PC-9 (cell line): Measurements from ENCODE around the gene HDX. TPM values are rescaled to one million over a fixed set of nuclear protein-coding genes. Genes with fewer than 3 reads are reported as not detected.

Experiments used
- BruUV-seq: library from RNA; stranded (reverse); fragments of 400-500 nt; replicated peaks from 2 replicates; lab custom pipeline; 2021; lab: Mats Ljungman, UMichigan
- CTCF ChIA-PET: fragments of 300-600 bp; sonication (Branson Sonifier 250); formaldehyde crosslinking; loops from one replicate; lab custom pipeline; 2022; ENCODE audit warnings: antibody characterized with exemption; lab: Charles Lee
- POLR2A ChIA-PET: fragments of 300-600 bp; sonication (Branson Sonifier 250); formaldehyde crosslinking; loops from one replicate; lab custom pipeline; 2022; ENCODE audit warnings: antibody characterized with exemption; ENCODE audit not compliant: unreplicated experiment; lab: Charles Lee
- DNase-seq, 2 experiments: peaks; one replicate each; pipeline versions ENCODE4 v3.0.0 to v3.0.0-alpha.2; 2015 to 2022; ENCODE audit warnings: mixed read lengths in 1 of 2
- H2AFZ ChIP-seq: fragments of 200-600 bp; sonication (generic); 2 replicates; pipeline ENCODE4 v1.8.1; 2017; ENCODE audit warnings: antibody characterized with exemption
- H3F3A ChIP-seq: fragments of 200-600 bp; sonication (generic); 2 replicates; pipeline ENCODE4 v1.8.1; 2017; ENCODE audit warnings: antibody characterized with exemption, mild to moderate bottlenecking, low read depth; ENCODE audit not compliant: insufficient read depth
- H3K27ac ChIP-seq: fragments of 200-600 bp; sonication (generic); 2 replicates; pipeline ENCODE4 v1.6.1; 2016; ENCODE audit warnings: mixed run types
- H3K27me3 ChIP-seq: fragments of 200-600 bp; sonication (generic); 2 replicates; pipeline ENCODE4 v1.6.1; 2016; ENCODE audit warnings: low read depth, mixed run types; ENCODE audit not compliant: insufficient read depth
- H3K36me3 ChIP-seq: fragments of 200-600 bp; sonication (generic); 2 replicates; pipeline ENCODE4 v1.6.1; 2016; ENCODE audit warnings: low read depth, mixed run types
- H3K4me1 ChIP-seq: fragments of 200-600 bp; sonication (generic); replicated peaks from 2 replicates; pipeline ENCODE4 v1.6.1; 2016; ENCODE audit warnings: mixed run types; ENCODE audit not compliant: insufficient read depth
- H3K4me2 ChIP-seq: fragments of 200-600 bp; sonication (generic); 2 replicates; pipeline ENCODE4 v1.6.1; 2017; ENCODE audit warnings: mixed run types
- H3K4me3 ChIP-seq: fragments of 200-600 bp; sonication (generic); 2 replicates; pipeline ENCODE4 v1.6.1; 2016; ENCODE audit warnings: mixed run types
- H3K79me2 ChIP-seq: fragments of 200-600 bp; sonication (generic); 2 replicates; pipeline ENCODE4 v1.6.1; 2017; ENCODE audit warnings: low read depth, mixed run types
- H3K9me2 ChIP-seq: fragments of 200-600 bp; sonication (generic); 2 replicates; pipeline ENCODE4 v1.8.1; 2017; ENCODE audit warnings: mild to moderate bottlenecking; ENCODE audit not compliant: insufficient read depth
- H3K9me3 ChIP-seq: fragments of 200-600 bp; sonication (generic); 2 replicates; pipeline ENCODE4 v1.8.1; 2016; ENCODE audit warnings: low read depth; ENCODE audit not compliant: insufficient read depth
- H4K20me1 ChIP-seq: fragments of 200-600 bp; sonication (generic); 2 replicates; pipeline ENCODE4 v1.8.1; 2017; ENCODE audit not compliant: insufficient read depth
- EZH2 ChIP-seq: fragments of 200-600 bp; sonication (generic); IDR thresholded peaks from 2 replicates; pipeline ENCODE4 v1.8.0; 2017; ENCODE audit warnings: antibody characterized with exemption, low read depth
- intact Hi-C: fragments of 100-400 bp; cut with micrococcal nuclease; formaldehyde crosslinking; loops from one replicate; pipeline ENCODE4 v1.10.0; 2022; ENCODE audit not compliant: unreplicated experiment
- total RNA-seq: library from RNA; stranded (reverse); gene quantifications from 2 replicates; pipeline ENCODE4 v1.2.3, GENCODE V29; 2021
- TF ChIP-seq, protein P1 (sequence below): fragments of 200-600 bp; sonication (generic); conservative IDR thresholded peaks from 2 replicates; pipeline ENCODE4 v1.6.1; 2017; ENCODE audit warnings: mixed run types, antibody characterized with exemption, mild to moderate bottlenecking, moderate library complexity

HDX gene
- total RNA-seq, 1 experiment from 2014 or later: 1.1 TPM

DNA sequence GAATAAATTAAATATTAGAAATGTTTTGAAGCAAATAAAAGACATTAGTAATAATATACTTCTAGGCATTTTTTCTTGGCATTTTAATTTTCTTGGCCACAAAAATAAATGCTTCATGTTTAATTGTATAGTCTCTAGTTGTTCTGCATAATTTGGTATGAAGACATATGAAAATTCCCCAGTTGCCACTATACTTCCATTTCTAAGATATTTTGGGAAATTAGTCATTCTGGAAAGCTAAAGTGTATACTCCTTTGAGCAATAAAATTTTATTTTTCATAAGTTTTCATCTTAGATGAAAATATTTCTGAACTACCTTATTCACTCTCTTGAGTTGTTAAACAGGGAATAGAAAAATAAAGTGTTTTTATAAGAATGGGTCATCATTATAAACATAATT lies 13.8 kb downstream of the HDX start:
- Histone ChIP-seq H3K4me3 (no peak overlapping the region), H3K9me3 (no peaks in the 10 kb centered on the region), H3K36me3 (no peaks in the 10 kb centered on the region), H3K79me2 (no peaks in the 10 kb centered on the region), H2AFZ (no peak overlapping the region), H4K20me1 (no peaks in the 10 kb centered on the region), H3F3A (no peaks in the 10 kb centered on the region), H3K4me2 (no peak overlapping the region), H3K27me3 (no peaks in the 10 kb centered on the region), H3K9me2 (no peaks in the 10 kb centered on the region), H3K27ac (no peak overlapping the region), H3K4me1 (no peaks in the 10 kb centered on the region)
- CTCF ChIA-PET: no interaction called here
- TF ChIP-seq, protein P1, sequence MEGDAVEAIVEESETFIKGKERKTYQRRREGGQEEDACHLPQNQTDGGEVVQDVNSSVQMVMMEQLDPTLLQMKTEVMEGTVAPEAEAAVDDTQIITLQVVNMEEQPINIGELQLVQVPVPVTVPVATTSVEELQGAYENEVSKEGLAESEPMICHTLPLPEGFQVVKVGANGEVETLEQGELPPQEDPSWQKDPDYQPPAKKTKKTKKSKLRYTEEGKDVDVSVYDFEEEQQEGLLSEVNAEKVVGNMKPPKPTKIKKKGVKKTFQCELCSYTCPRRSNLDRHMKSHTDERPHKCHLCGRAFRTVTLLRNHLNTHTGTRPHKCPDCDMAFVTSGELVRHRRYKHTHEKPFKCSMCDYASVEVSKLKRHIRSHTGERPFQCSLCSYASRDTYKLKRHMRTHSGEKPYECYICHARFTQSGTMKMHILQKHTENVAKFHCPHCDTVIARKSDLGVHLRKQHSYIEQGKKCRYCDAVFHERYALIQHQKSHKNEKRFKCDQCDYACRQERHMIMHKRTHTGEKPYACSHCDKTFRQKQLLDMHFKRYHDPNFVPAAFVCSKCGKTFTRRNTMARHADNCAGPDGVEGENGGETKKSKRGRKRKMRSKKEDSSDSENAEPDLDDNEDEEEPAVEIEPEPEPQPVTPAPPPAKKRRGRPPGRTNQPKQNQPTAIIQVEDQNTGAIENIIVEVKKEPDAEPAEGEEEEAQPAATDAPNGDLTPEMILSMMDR: no peak
- TF ChIP-seq EZH2: no peak
- DNase-seq: no peak
- intact Hi-C loops: no loop called here
- no TSS peak for BruUV-seq
- POLR2A ChIA-PET: no interaction called here

DNA sequence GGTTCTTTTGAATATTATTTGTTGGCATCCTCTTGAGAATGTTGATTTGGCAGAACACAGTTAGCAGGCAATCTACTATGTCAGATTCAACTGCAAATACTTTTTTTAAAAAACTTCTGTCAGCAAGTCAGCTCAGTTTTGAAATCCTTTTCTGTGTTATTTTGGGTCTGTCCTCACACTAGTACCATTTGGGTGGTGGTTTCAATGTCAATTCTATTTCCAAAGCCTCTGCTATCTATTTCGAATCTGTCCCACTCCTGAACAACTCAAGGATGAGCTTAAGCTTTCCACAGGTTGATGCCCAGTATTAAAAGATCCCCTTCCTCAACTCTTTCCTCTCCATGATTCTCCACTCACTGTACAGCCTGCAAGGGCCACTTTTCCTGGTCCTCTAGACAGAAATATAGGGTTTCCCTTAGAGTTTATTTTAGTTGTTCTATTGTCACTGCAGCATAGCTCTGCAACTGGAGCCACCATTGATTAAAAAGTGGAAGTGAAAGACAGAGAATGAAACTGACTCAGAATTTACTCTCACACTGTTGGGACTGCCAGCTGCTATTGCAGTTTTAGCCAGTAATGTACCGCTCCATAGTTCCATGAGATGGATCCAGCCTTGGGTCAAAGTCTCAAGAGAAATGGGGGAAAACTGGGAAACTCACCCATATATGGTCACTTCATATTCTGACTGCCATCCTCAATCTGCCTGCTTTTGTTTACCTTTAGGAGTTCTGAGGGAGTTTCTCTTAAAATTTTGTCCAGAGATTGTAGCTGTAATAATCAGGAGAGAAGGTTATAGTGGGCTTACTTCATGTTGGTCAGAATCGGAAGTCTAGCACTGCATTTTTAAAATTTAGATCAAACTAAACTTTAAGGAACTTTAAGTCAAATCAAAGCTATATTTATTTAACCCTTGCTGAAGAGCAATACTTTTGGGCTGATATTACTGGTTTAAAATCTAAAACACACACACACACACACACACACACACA lies 14.6 kb downstream of the HDX start:
- ChIA-PET CTCF (no interaction called here), POLR2A (no interaction called here)
- no peaks in the 10 kb centered on the region for H3K9me2 ChIP-seq
- no peak for TF ChIP-seq EZH2
- TF ChIP-seq, protein P1: no peak
- intact Hi-C loops: no loop called here
- no peak overlapping the region for H3K4me3 ChIP-seq
- no peaks in the 10 kb centered on the region for H3K9me3 ChIP-seq
- no peaks in the 10 kb centered on the region for H4K20me1 ChIP-seq
- no peaks in the 10 kb centered on the region for H3K27me3 ChIP-seq
- no peaks in the 10 kb centered on the region for H3F3A ChIP-seq
- DNase-seq: no peak
- H2AFZ ChIP-seq: no peak overlapping the region
- H3K27ac ChIP-seq: no peak overlapping the region
- no peaks in the 10 kb centered on the region for H3K79me2 ChIP-seq
- BruUV-seq: no TSS peak
- H3K4me1 ChIP-seq: no peaks in the 10 kb centered on the region
- no peaks in the 10 kb centered on the region for H3K36me3 ChIP-seq
- no peak overlapping the region for H3K4me2 ChIP-seq

DNA sequence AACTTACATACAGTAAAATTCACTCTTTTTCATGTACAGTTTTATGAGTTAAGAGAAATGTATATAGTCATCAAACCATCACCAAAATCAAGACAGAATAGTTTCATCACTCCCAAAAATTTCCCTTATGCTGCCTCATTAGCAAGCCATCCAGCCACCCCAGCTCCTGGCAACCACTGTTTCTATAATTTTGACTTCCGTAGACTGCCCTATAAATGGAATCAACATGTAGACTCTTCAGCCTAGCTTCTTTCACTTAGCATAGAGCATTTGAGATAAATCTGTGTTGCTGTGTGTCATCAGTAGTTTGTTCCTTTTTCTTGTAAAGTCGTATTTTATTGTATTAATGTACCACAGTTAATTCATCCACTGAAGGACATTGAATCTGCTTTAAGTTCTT lies 23.2 kb downstream of the HDX start:
- intact Hi-C loops: no loop called here
- DNase-seq: no peak
- Histone ChIP-seq H3F3A (no peaks in the 10 kb centered on the region), H3K27ac (no peak overlapping the region), H3K4me3 (no peak overlapping the region), H3K9me3 (no peaks in the 10 kb centered on the region), H4K20me1 (no peaks in the 10 kb centered on the region), H3K79me2 (no peaks in the 10 kb centered on the region), H2AFZ (no peak overlapping the region), H3K4me1 (no peaks in the 10 kb centered on the region), H3K36me3 (no peaks in the 10 kb centered on the region), H3K9me2 (no peaks in the 10 kb centered on the region), H3K27me3 (no peaks in the 10 kb centered on the region), H3K4me2 (no peak overlapping the region)
- CTCF ChIA-PET: no interaction called here
- POLR2A ChIA-PET: no interaction called here
- no TSS peak for BruUV-seq
- TF ChIP-seq EZH2: no peak
- TF ChIP-seq, protein P1: no peak
